Stimulated activated CD8-positive, alpha-beta memory T cell treated with anti-CD3 and anti-CD28 coated beads, Interleukin-15, amount 100 ng/mL, for 24 hours (primary cell): ENCODE data around the gene RAB22A.
"Not testable (repeated sequence)": the region's sequence is repeated elsewhere in the genome, so short reads cannot be mapped to it uniquely, and the experiment has no call there.

Experiments used
- DNase-seq: peaks from one replicate; pipeline ENCODE4 v3.0.0-alpha.2; 2020; ENCODE audit warnings: low read depth

The RAB22A gene

DNA sequence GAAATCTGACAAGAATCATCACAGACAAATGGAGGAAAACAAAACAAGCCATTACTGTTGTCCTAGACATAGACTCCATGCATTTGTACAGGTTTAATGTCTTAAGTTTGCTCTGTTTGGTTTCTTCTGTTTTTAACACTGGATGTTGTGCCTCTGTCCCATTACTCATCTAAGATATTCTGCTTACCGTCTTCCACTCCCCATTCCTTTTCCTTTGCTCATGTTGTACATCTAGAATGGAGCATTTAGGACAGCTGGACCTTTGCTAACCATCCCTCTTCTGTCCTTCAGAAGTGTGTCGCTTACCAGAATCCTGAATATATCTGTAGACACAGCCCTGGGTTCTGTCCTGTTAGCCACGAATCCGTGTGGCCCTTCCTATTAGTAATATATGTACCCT, 35.2 kb downstream of the RAB22A start:
- no peak for DNase-seq

- no peak for DNase-seq
Measured at GRCh38 chr20:58349570-58349969, 40.1 kb downstream of the RAB22A start.

GRCh38 chr20:58352468-58352867, 43.0 kb downstream of the RAB22A start:
- no peak for DNase-seq

DNA sequence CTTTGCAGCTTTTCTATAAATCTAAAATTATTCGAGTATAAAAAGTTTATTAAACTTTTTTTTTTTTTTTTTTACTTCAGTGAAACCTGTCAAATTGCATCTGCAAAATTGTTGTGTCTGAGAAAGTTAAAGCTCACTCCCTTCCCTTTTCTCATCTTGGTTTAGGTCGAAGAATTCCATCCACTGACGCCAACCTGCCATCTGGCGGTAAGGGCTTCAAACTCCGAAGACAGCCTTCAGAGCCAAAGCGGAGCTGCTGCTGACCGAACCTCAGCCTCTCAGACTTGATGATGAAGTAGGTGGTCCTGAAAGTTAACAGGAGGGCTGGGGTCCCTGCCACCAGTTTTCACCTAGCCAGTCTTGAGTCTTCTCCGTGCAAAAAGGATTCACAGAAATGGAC, 49.9 kb downstream of the RAB22A start:
- no peak for DNase-seq

DNA sequence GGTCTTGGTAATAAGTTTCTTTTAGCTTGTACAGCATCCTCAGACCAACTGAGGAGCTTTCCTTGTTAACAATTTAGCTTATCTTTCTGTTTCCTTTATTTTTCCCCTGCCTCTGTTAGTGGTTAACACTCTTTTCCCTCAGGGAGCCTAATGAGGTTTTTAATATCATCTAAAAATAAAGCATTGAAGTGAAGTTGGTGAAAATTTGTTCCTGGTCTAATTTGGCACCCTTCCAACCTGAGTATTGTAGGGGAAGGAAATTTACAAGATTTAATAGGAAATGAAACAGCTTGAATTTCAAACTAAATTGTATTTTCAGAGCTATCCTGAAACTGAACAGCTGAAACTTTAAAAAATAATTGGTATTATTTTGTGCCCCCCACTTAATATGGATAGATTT, 51.4 kb downstream of the RAB22A start:
- DNase-seq: no peak

DNA sequence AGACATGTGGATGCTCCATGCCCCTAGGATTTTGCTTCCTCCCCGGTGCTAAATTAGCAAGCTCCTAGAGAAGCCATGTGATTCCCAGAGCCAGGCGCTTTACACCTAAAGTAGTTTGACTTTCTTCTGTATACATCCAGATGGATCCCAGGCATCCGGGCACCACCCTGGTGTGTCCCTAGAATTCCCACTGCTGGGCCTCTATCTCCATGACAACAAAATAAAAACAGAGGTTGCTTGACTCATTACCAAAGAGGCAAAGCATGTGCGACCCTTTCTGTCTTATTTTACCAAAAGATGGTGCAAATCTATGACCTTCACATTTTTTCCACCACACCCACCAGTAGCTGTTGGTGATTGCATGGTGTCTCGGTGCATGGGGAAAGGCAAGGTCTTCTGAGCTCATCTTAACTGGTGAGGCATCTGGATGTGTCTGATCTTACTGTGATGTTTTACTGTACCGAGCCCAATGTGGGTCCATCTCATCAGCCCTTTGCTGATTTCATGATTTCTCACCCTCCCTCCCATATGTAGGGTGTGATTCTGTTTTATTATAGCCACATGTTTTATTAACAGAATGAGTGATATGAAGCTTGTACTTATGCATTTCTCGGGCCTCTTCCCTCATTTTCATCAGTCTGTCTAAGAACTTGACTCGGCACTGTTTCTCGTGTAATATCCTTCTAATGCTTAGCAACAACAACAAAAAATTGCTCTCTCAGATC, 52.1 kb downstream of the RAB22A start:
- no peak for DNase-seq

GRCh38 chr20:58362206-58362516, 52.6 kb downstream of the RAB22A start:
- no peak for DNase-seq

GRCh38 chr20:58362970-58363369, 53.5 kb downstream of the RAB22A start:
- DNase-seq: no peak

GRCh38 chr20:58366866-58367265, 57.4 kb downstream of the RAB22A start:
- DNase-seq: no peak

- no peak for DNase-seq
Measured at GRCh38 chr20:58372806-58373205, 63.3 kb downstream of the RAB22A start.

DNA sequence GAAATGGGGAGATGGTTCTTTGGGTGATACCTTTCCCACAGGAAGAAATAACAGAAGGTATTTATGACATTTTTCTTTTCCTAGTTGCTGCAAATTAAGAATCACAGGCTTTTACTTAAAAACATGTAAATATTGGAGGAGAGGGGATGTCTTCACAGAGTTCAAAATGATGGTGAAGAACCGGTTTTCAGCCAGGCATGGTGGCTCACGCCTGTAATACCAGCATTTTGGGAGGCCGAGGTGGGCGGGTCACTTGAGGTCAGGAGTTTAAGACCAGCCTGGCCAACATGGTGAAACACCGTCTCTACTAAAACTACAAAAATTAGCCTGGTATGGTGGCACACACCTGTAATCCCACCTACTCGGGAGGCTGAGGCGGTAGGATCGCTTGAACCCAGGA, 63.8 kb downstream of the RAB22A start:
- not testable (repeated sequence) for DNase-seq

DNA sequence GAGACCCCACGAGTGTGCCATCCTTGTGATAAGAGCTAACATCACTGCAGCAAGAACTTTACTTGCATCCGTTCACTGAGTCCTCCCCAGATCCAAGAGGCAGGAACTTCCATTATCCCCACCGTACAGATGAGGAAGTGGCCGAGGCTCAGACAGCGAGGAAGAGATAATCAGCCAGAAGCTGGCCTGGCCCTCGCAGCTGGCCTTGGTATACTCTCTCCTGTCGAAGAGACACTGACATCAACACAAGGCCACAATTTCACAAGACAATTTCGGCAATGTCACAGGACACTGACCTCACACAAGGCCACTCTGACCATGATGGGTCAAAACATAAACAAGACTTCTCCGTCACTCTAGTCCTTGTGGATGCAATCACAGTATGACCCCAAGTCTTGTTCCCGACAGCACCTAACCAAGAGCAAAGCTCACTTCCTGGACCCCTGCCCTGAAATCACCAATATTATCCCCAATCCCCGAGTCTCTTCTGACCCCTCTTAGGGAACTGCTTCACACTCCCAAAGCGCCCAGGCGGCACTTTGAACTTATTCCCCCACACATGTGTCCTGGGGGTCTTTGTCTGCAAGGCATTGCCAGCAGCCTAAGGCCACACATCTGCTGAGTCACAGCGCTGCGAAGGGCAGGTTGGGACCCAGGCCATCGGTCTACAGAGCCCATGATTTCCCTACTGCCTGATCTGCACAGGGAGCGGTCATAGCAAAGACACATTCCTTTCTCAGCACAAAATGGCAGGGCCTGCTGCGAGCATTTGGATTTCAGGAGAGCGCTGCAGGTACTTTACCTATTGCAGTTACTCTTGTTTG, 64.7 kb downstream of the RAB22A start:
- no peak for DNase-seq

- no peak for DNase-seq
Measured at GRCh38 chr20:58374906-58375758, 65.6 kb downstream of the RAB22A start.

DNA sequence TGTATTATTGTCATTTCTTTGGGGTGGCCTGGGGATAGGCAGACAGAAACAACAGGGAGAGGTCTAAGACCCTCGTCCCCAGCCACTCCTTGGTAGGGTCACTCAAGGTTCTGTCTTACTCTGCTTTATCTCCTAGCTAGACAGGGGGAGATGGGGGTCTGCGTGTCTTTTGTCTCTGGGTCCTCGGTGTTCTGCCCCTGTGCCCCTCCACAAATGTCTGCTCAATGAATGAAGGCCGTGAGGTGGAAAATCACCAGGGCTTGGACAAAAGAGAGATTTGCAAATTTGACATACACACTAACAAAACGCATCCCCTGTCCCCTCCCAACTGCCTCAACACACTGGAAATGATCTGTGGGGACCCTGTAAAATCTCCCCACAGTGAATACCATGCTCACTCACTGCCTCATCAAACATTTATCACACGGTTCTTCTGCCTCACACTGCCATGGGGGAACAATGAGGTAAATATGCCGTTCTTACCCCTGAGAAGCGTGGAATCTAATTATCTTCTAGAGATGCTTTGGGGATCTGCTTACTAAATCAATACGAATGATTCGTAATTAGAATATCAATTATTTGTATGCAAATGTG, 66.3 kb downstream of the RAB22A start:
- no peak for DNase-seq

GRCh38 chr20:58377017-58377416, 67.5 kb downstream of the RAB22A start:
- no peak for DNase-seq

DNA sequence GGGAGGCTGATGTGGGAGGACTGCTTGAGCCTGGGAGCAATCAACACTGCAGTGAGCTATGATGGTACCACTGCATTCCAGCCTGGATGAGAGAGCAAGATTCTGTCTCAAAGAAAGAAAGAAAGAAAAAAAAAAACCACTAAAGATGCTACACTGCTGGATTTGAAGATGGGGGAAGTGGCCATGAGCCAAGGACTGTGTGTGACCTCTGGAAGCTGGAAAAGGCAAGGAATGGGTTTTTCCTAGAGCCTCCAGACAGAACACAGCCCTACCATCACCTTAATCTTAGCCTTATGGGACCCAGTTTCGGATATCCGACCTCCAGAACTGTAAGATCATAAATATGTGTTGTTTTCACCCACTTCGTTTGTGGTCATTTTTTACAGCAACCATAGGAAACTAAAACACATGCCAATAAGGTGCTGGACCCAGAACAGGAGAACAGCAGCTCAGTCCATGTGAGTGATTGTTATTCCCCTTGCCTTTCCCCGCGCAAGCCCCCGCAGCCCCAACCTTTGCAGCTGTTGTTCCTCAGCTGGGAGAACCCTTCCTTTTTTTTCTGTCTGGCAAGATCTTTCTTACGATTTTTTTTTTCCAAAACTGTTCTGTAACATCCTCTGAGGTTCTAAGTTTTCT, 68.4 kb downstream of the RAB22A start:
- DNase-seq: no peak

DNA sequence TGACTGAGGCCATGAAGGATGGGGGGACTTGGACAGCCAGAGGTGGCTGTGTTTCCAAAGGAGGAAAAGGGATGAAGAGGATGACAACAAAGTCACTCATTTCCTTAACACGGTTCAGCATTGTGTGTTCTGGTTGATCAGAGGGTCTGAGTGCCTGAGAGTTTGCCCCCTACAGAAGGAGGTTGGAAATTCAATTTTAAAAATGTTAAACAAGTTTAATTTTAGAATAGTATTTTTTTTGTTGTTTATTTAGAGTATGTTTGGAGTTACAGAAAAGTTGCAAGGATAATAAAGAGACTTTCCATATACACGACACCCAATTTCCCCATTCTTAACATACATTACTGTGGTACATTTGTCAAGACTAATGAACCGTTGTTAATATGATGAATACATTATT, 69.2 kb downstream of the RAB22A start:
- no peak for DNase-seq

- no peak for DNase-seq
Measured at GRCh38 chr20:58381627-58382026, 72.1 kb downstream of the RAB22A start.

DNA sequence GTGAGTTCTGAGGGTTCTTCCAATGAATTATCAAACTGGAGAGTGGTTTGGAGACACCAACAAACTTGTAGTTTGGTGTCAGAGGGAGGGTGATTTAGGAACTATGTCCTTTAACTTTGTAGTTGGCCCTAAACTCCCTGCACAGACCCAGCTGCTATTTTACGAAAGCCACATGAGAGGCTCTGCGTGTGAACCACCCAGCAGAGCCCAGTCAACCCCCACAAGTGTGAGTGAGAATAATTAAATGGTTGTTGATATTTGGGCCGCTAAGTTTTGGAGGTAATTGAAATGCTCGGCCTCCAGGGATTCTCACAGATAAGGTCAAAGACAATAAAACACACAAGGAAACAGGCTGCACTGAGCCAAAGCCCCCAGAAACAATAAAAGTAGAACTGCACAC, 72.6 kb downstream of the RAB22A start:
- DNase-seq: no peak

DNA sequence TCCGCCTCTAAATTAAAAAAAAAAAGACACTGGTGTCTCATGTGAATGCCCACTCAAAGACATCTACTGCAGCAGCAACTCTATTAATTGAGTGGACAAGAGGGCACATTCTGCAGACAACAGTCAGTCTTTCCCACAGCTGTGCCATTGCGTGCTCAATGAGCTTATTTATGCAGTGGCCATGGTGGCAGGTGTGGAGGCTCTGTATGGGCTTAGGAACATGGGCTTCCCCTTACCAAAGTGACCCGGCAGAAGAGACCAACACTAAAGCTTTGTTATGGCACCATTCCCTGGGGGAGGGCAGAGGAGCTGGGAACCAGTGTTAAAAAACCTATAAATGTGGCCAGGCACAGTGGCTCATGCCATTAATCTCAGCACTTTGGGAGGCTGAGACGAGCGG, 75.3 kb downstream of the RAB22A start:
- no peak for DNase-seq

- DNase-seq: no peak
Measured at GRCh38 chr20:58388028-58388601, 78.6 kb downstream of the RAB22A start.
